Upper lobe of left lung (tissue), 4 donors: ENCODE results near the gene ATG9B.

Experiments
- CTCF ChIP-seq, 6 experiments: fragments of 450-650 bp in 4 of 6; fragments of 200-600 bp in 2 of 6; sonication (generic) in 2 of 6; IDR thresholded peaks; one replicate each; pipeline ENCODE4 v1.5.1; 2016 to 2019; ENCODE audit warnings: antibody characterized with exemption in 6 of 6
- EP300 ChIP-seq, 4 donors: sonication (generic); formaldehyde crosslinking; IDR thresholded peaks; one replicate each; pipeline ENCODE4 v1.5.1; 2017; ENCODE audit warnings: antibody characterized with exemption in 4 of 4, control low read depth in 2 of 4
- POLR2A ChIP-seq, 4 donors: fragments of 450-650 bp; IDR thresholded peaks; one replicate each; pipeline ENCODE4 v1.5.1; 2016 to 2017; ENCODE audit warnings: antibody characterized with exemption in 4 of 4, mild to moderate bottlenecking in 2 of 4
- POLR2AphosphoS5 ChIP-seq, 2 donors: sonication (generic); formaldehyde crosslinking; IDR thresholded peaks; one replicate each; pipeline ENCODE4 v1.5.1; 2017; ENCODE audit warnings: antibody characterized with exemption in 2 of 2

- no peak for TF ChIP-seq EP300 (IDR thresholded peaks at IDR 0.05)
- no peak for TF ChIP-seq CTCF (IDR thresholded peaks at IDR 0.05)
- no peak for TF ChIP-seq POLR2A (IDR thresholded peaks at IDR 0.05)
- TF ChIP-seq POLR2AphosphoS5 (IDR thresholded peaks at IDR 0.05), result no peak
These were observed 41.2 kb upstream of the ATG9B start for GRCh38 chr7:151065516-151065915.
